Endothelial cell of umbilical vein (primary cell): ENCODE measurements around the gene LRP3. TPM values are rescaled to one million over a fixed set of nuclear protein-coding genes. Genes with fewer than 3 reads are reported as not detected.

Experiments
- BruUV-seq: library from RNA; stranded (reverse); fragments of 400-500 nt; replicated peaks from 2 replicates; lab custom pipeline; 2021; lab: Mats Ljungman, UMichigan
- CTCF ChIA-PET: fragments of 300-600, 350-600 bp; sonication (Branson Sonifier 250); formaldehyde crosslinking; loops from one replicate; lab custom pipeline; 2021; ENCODE audit warnings: antibody characterized with exemption, inconsistent platforms; lab: Charles Lee
- POLR2A ChIA-PET: fragments of 300-600, 350-600 bp; sonication (Branson Sonifier 250); formaldehyde crosslinking; loops from one replicate; lab custom pipeline; 2021; ENCODE audit warnings: antibody characterized with exemption, inconsistent platforms; lab: Charles Lee
- DNase-seq: peaks from one replicate; pipeline ENCODE4 v3.0.0-alpha.2; 2011; ENCODE audit warnings: low read depth, low spot score
- FAIRE-seq: peaks from 2 replicates; lab custom pipeline; 2011; peaks lifted over from hg19 to GRCh38; lab: Jason Lieb, UNC
- H2AFZ ChIP-seq: 2 replicates; pipeline ENCODE4 v1.6.0; 2012; ENCODE audit warnings: low read depth, low read length, control low read depth, inconsistent platforms
- H3K27ac ChIP-seq: 2 replicates; pipeline ENCODE4 v1.5.1; 2011; ENCODE audit warnings: low read depth, mild to moderate bottlenecking, control low read depth, low read length, moderate library complexity; ENCODE audit not compliant: insufficient read depth
- H3K27me3 ChIP-seq, 2 experiments: 2 replicates each; pipeline versions ENCODE4 v1.6.0 to v1.6.1; 2011; ENCODE audit warnings: low read length in 2 of 2, mixed read lengths in 1 of 2; ENCODE audit not compliant: control insufficient read depth in 2 of 2, insufficient read depth in 2 of 2
- H3K36me3 ChIP-seq, 2 experiments: 2 replicates in 1 of 2; 3 replicates in 1 of 2; pipeline ENCODE4 v1.5.1; 2011; ENCODE audit warnings: low read length in 2 of 2, mild to moderate bottlenecking in 1 of 2, moderate library complexity in 1 of 2; ENCODE audit not compliant: control insufficient read depth in 2 of 2, insufficient read depth in 2 of 2; ENCODE audit errors: extremely low read depth in 1 of 2
- H3K4me1 ChIP-seq: 3 replicates; pipeline ENCODE4 v1.5.1; 2011; ENCODE audit warnings: mild to moderate bottlenecking, low read length; ENCODE audit not compliant: control insufficient read depth, insufficient read depth; ENCODE audit errors: extremely low read depth
- H3K4me2 ChIP-seq: 2 replicates; pipeline ENCODE4 v1.6.1; 2011; ENCODE audit warnings: low read length, control low read depth, mixed read lengths; ENCODE audit not compliant: insufficient read depth
- H3K4me3 ChIP-seq, 3 experiments: fragments of 200-600 bp in 1 of 3; sonication (generic), shearing (Covaris generic) in 1 of 3; replicated peaks in 1 of 3; 2 replicates each; pipeline ENCODE4 v1.5.1; 2011 to 2016; ENCODE audit warnings: control low read depth in 3 of 3, low read length in 3 of 3, mild to moderate bottlenecking in 2 of 3, inconsistent platforms in 1 of 3, low read depth in 1 of 3, moderate library complexity in 1 of 3; ENCODE audit not compliant: insufficient read depth in 1 of 3
- H3K79me2 ChIP-seq: 2 replicates; pipeline ENCODE4 v1.6.0; 2012; ENCODE audit warnings: low read length, inconsistent platforms; ENCODE audit not compliant: control insufficient read depth, insufficient read depth
- H3K9ac ChIP-seq: replicated peaks from 2 replicates; pipeline ENCODE3; 2011; ENCODE audit warnings: low read length, control low read depth; ENCODE audit not compliant: insufficient read depth; ENCODE audit errors: extremely low read depth
- H3K9me1 ChIP-seq: replicated peaks from 3 replicates; pipeline ENCODE4 v1.6.0; 2011; ENCODE audit warnings: mild to moderate bottlenecking, low read length; ENCODE audit not compliant: control insufficient read depth, insufficient read depth; ENCODE audit errors: extremely low read depth
- H3K9me3 ChIP-seq: replicated peaks from 2 replicates; pipeline ENCODE4 v1.5.1; 2012; ENCODE audit warnings: low read length, inconsistent platforms; ENCODE audit not compliant: control insufficient read depth, insufficient read depth
- H4K20me1 ChIP-seq: replicated peaks from 2 replicates; pipeline ENCODE3; 2011; ENCODE audit warnings: mild to moderate bottlenecking, low read length; ENCODE audit not compliant: control insufficient read depth, insufficient read depth; ENCODE audit errors: extremely low read depth
- CTCF ChIP-seq, 2 donors: IDR thresholded peaks; 1 replicate in 1 of 2; 2 replicates in 1 of 2; pipeline ENCODE4 v1.5.1; 2011; ENCODE audit warnings: low read length in 2 of 2, mild to moderate bottlenecking in 2 of 2, moderate library complexity in 2 of 2, control low read depth in 1 of 2, inconsistent platforms in 1 of 2, low read depth in 1 of 2; ENCODE audit not compliant: insufficient read depth in 1 of 2; ENCODE audit errors: extremely low read depth in 1 of 2
- EZH2 ChIP-seq: IDR thresholded peaks from 2 replicates; pipeline ENCODE4 v1.6.1; 2012; ENCODE audit warnings: borderline replicate concordance, low read depth, mild to moderate bottlenecking, moderate library complexity, low read length, inconsistent platforms; ENCODE audit not compliant: severe bottlenecking
- FOS ChIP-seq: IDR thresholded peaks from 2 replicates; pipeline ENCODE4 v1.6.1; 2011; ENCODE audit warnings: mild to moderate bottlenecking, low read length, moderate library complexity, borderline replicate concordance; ENCODE audit not compliant: insufficient read depth
- GATA2 ChIP-seq: IDR thresholded peaks from 2 replicates; pipeline ENCODE4 v1.7.0; 2011; ENCODE audit warnings: low read depth, mild to moderate bottlenecking, moderate library complexity, mixed read lengths, low read length; ENCODE audit not compliant: insufficient read length, insufficient read depth
- JUN ChIP-seq: IDR thresholded peaks from 2 replicates; pipeline ENCODE4 v1.6.1; 2011; ENCODE audit warnings: borderline replicate concordance, low read depth; ENCODE audit not compliant: insufficient read length, insufficient read depth
- MAX ChIP-seq: IDR thresholded peaks from 2 replicates; pipeline ENCODE4 v1.6.1; 2011; ENCODE audit not compliant: insufficient read depth, insufficient read length
- MYC ChIP-seq: IDR thresholded peaks from one replicate; pipeline ENCODE4 v1.6.1; 2011; ENCODE audit warnings: mild to moderate bottlenecking, low read depth, low read length
- POLR2A ChIP-seq: IDR thresholded peaks from 2 replicates; pipeline ENCODE4 v1.6.1; 2012; ENCODE audit warnings: low read depth, mild to moderate bottlenecking, control low read depth, low read length
- POLR2AphosphoS5 ChIP-seq: IDR thresholded peaks from 2 replicates; pipeline ENCODE4 v1.6.1; 2012; ENCODE audit warnings: low read depth, mild to moderate bottlenecking, control low read depth, low read length, moderate library complexity; ENCODE audit not compliant: insufficient read depth
- dilution Hi-C: fragments of 300-500 bp; cut with MboI; formaldehyde crosslinking; loops from one replicate; pipeline ENCODE4 v1.15.0; 2019; ENCODE audit warnings: low sequenced_read_pairs; ENCODE audit not compliant: extremely low pct_ligation_motif_present
- intact Hi-C: fragments of 100-400 bp; cut with micrococcal nuclease; formaldehyde crosslinking; loops from one replicate; pipeline ENCODE4 v1.10.0; 2022
- polyA plus RNA-seq, 4 experiments: library from polyadenylated mRNA; depleted of rRNA in 3 of 4; stranded (reverse) in 3 of 4; unstranded in 1 of 4; fragments of >200 nt; gene quantifications; 2 replicates each; pipeline versions ENCODE4 v1.2.1 to v1.2.3, GENCODE V29; 2011 to 2012; ENCODE audit warnings: missing spikeins in 1 of 4
- total RNA-seq: library from RNA; stranded (reverse); gene quantifications from 2 replicates; pipeline ENCODE4 v1.2.3, GENCODE V29; 2021

The LRP3 gene
- total and polyA plus RNA-seq, 2 donors (not counting 3 experiments of a cell fraction or from before 2014, with no cell fraction given): 14.3 to 19.4 TPM

- FAIRE-seq (no peak), DNase-seq (no peak)
- no TSS peak for BruUV-seq
- CTCF ChIA-PET: interaction anchor here (1.3 kb wide), 1 partner anchor 33 kb away, joined by 3 read pairs; no protein-coding TSS in a partner anchor
- no peak overlapping the region for H3K4me3 ChIP-seq
- H3K27me3 ChIP-seq: no peaks in the 10 kb centered on the region
- H3K9ac ChIP-seq: no peak overlapping the region
- H3K36me3 ChIP-seq: peaks cover 0 to 5% of the 10 kb centered on the region in 2 experiments
- no peaks in the 10 kb centered on the region for H3K79me2 ChIP-seq
- intact Hi-C loops: no loop called here
- H3K4me1 ChIP-seq: no peaks in the 10 kb centered on the region
- no peaks in the 10 kb centered on the region for H4K20me1 ChIP-seq
- no peak overlapping the region for H2AFZ ChIP-seq
- H3K9me1 ChIP-seq: no peaks in the 10 kb centered on the region
- no peaks in the 10 kb centered on the region for H3K9me3 ChIP-seq
- no peak overlapping the region for H3K4me2 ChIP-seq
- TF ChIP-seq EZH2 (no peak), CTCF (IDR thresholded peaks at IDR 0.05; ENCODE audit: extremely low read depth in 1 of 2, insufficient read depth in 1 of 2, low read depth in 1 of 2, low read length in 2 of 2) (no peak), MYC (no peak), POLR2A (no peak), GATA2 (no peak), POLR2AphosphoS5 (no peak), JUN (no peak), MAX (no peak), FOS (no peak)
- no peak overlapping the region for H3K27ac ChIP-seq
- dilution Hi-C loops: no loop called here
- POLR2A ChIA-PET: no interaction called here
These were observed 7.9 kb downstream of the LRP3 start for GRCh38 chr19:33201886-33202545.
